ENCODE measurements around the gene THSD8.

- peak in 1 of 2 donors; percentile 35 for TF ChIP-seq POLR2A (IDR thresholded peaks at IDR 0.05)
- TF ChIP-seq CTCF (IDR thresholded peaks at IDR 0.05): no peak
Measured at GRCh38 chr19:12789098-12789903, 12.6 kb upstream of the THSD8 start.
